K562 (cell line): Measurements from ENCODE around the gene NR2F2. TPM values are rescaled to one million over a fixed set of nuclear protein-coding genes. Genes with fewer than 3 reads are reported as not detected.
A peak's percentile ranks its signal among the peaks of the same experiment; 100 is the strongest.

Experiments used
- ATF7 ChIP-seq: fragments of 450-650 bp; IDR thresholded peaks from 2 replicates; pipeline ENCODE4 v1.7.1; 2014; ENCODE audit warnings: mild to moderate bottlenecking, moderate library complexity
- BRD4 ChIP-seq: fragments of 200-600 bp; sonication (generic); IDR thresholded peaks from 2 replicates; pipeline ENCODE4 v1.6.1; 2017; ENCODE audit warnings: inconsistent platforms
- CBX1 ChIP-seq: sonication (generic); IDR thresholded peaks from 2 replicates; pipeline ENCODE4 v1.6.1; 2016; ENCODE audit warnings: antibody characterized with exemption, low read depth, mild to moderate bottlenecking
- FOXJ3 ChIP-seq: sonication (generic); formaldehyde crosslinking; IDR thresholded peaks from 2 replicates; pipeline ENCODE4 v1.4.0; 2020; ENCODE audit warnings: mild to moderate bottlenecking, missing genetic modification reagents
- HNRNPL ChIP-seq: fragments of 200-400 bp; formaldehyde crosslinking; IDR thresholded peaks from 2 replicates; pipeline ENCODE4 v1.6.1; 2017; ENCODE audit warnings: low read depth, mild to moderate bottlenecking, low read length
- KLF6 ChIP-seq: fragments of 250-450 bp; sonication (Bioruptor Pico); IDR thresholded peaks from 2 replicates; pipeline ENCODE4 v1.4.0; 2020; ENCODE audit warnings: mild to moderate bottlenecking, moderate library complexity, borderline replicate concordance
- MAFK ChIP-seq: IDR thresholded peaks from 2 replicates; pipeline ENCODE4 v1.6.1; 2011; ENCODE audit warnings: low read length, improper control_type of control experiment
- NFATC3 ChIP-seq: fragments of 450-650 bp; IDR thresholded peaks from 2 replicates; pipeline ENCODE4 v1.6.1; 2017; ENCODE audit warnings: mild to moderate bottlenecking
- POLR2H ChIP-seq: IDR thresholded peaks from 2 replicates; pipeline ENCODE4 v1.6.1; 2016; ENCODE audit warnings: missing genetic modification characterization, low read depth, mild to moderate bottlenecking, control low read depth, missing compliant biosample characterization, moderate library complexity
- TARDBP ChIP-seq: fragments of 450-650 bp; IDR thresholded peaks from 2 replicates; pipeline ENCODE4 v1.6.1; 2016
- XRCC3 ChIP-seq: fragments of 450-650 bp; IDR thresholded peaks from 2 replicates; pipeline ENCODE4 v1.6.1; 2017; ENCODE audit warnings: mild to moderate bottlenecking, moderate library complexity
- ZNF347 ChIP-seq: fragments of 450-650 bp; formaldehyde crosslinking; IDR thresholded peaks from 2 replicates; pipeline ENCODE4 v1.4.0; 2020; ENCODE audit warnings: low read depth, mild to moderate bottlenecking, moderate library complexity
- ZNF561 ChIP-seq: fragments of 450-650 bp; formaldehyde crosslinking; conservative IDR thresholded peaks from 2 replicates; pipeline ENCODE4 v1.4.0; 2020; ENCODE audit warnings: mild to moderate bottlenecking, moderate library complexity
- ZNF583 ChIP-seq: fragments of 250-450 bp; sonication (Bioruptor Pico); IDR thresholded peaks from 2 replicates; pipeline ENCODE4 v1.4.0; 2020
- ZNF830 ChIP-seq: fragments of 250-450 bp; sonication (Bioruptor Pico); IDR thresholded peaks from 2 replicates; pipeline ENCODE4 v1.5.0; 2021; ENCODE audit warnings: mild to moderate bottlenecking
- polyA plus RNA-seq, 8 experiments: library from polyadenylated mRNA; depleted of rRNA in 4 of 8; stranded (reverse) in 5 of 8; unstranded in 3 of 8; fragments of >200 nt; fragmentation: Nextera tagmentation in 2 of 8; fragmentation: Illumina TruSeq in 1 of 8; extraction: Ambion mirVana in 2 of 8; extraction: Trizol in 1 of 8; gene quantifications; 2 replicates each; pipeline versions ENCODE4 v1.2.1 to v1.2.3, GENCODE V29; 2011 to 2014; ENCODE audit warnings: inconsistent platforms in 1 of 8, missing spikeins in 1 of 8
- total RNA-seq, 7 experiments: library from RNA; depleted of rRNA in 6 of 7; stranded (reverse); fragments of >200 nt in 6 of 7; fragmentation: Illumina TruSeq in 2 of 7; extraction: Trizol in 2 of 7; gene quantifications; 2 replicates each; pipeline versions ENCODE4 v1.2.1 to v1.2.3, GENCODE V29; 2011 to 2021; ENCODE audit warnings: low replicate concordance in 1 of 7
- TF ChIP-seq, protein P1 (sequence below): sonication (generic); formaldehyde crosslinking; IDR thresholded peaks from 2 replicates; pipeline ENCODE4 v1.8.1; 2022; ENCODE audit warnings: missing genetic modification reagents
- TF ChIP-seq, protein P2 (sequence below), 3 experiments: fragments of 200-800 bp in 1 of 3; fragments of 250-450 bp in 1 of 3; fragments of 450-650 bp in 1 of 3; sonication (Bioruptor Pico) in 1 of 3; sonication (Bioruptor generic) in 1 of 3; formaldehyde crosslinking in 1 of 3; IDR thresholded peaks; 2 replicates each; pipeline versions ENCODE4 v1.6.1 to v1.8.0; 2016 to 2022; ENCODE audit warnings: mild to moderate bottlenecking in 2 of 3, missing genetic modification characterization in 2 of 3, missing compliant biosample characterization in 1 of 3, moderate library complexity in 1 of 3
- TF ChIP-seq, protein P3 (sequence below): fragments of 250-450 bp; sonication (Bioruptor Pico); IDR thresholded peaks from 2 replicates; pipeline ENCODE4 v1.8.0; 2022; ENCODE audit warnings: inconsistent platforms
- TF ChIP-seq, protein P4 (sequence below): fragments of 250-450 bp; sonication (Bioruptor Pico); IDR thresholded peaks from 2 replicates; pipeline ENCODE4 v1.5.0; 2021; ENCODE audit warnings: mild to moderate bottlenecking, borderline replicate concordance

Gene NR2F2
- total and polyA plus RNA-seq, 9 of the 15 experiments (the other 6 are each of a cell fraction or from before 2014, with no cell fraction given): 6.0 to 51.8 (median 11.1) TPM

DNA sequence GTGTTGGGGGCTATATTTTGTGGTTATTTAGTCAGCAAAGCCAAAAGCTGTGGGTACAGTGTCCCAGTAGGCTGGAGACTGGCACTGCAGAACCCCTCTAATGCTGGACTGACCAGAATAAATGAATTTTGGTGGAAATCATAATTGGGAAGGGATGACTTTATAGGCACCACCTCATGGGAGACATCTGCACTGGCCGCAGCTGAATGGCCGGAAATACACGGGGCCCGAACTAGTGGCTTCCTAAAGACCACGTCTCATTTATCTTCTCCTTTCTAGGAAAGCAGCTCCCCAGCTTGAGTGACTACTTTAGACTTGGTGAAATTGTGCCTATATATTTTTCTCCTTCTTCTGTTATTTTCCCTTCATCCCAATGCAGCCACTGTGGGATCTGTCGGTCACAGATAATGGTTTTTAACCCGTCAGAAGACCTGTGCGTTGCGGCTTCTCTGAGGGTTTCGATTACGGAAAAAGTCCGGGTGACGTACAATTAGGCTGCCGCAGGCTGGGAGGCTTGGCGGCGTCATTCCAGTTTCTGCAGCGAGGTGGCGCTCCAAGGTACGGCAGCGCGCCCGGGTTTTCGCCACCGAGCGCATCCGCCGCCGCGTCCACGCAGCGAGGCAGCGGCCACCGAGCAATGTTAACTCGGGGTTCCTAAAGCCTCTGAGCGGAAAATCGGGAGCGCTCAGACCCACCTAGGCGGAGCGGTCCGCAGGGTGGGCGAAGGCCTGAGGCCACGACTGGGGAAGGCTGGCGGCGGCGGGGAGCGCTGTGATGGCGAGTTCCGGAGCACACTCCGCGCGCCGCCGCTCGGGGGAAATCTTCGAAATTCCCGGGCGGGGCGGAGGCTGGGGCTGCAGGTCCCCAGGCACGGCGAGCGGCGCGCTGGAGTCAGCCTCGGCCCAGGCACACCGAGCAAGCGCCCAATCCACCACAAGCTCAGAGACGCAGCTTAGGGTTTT is 26.3 kb downstream of the NR2F2 start (continued):
- TF ChIP-seq KLF6 (CRISPR knock-in tag): no peak
- TF ChIP-seq HNRNPL: no peak
- TF ChIP-seq, protein P1, sequence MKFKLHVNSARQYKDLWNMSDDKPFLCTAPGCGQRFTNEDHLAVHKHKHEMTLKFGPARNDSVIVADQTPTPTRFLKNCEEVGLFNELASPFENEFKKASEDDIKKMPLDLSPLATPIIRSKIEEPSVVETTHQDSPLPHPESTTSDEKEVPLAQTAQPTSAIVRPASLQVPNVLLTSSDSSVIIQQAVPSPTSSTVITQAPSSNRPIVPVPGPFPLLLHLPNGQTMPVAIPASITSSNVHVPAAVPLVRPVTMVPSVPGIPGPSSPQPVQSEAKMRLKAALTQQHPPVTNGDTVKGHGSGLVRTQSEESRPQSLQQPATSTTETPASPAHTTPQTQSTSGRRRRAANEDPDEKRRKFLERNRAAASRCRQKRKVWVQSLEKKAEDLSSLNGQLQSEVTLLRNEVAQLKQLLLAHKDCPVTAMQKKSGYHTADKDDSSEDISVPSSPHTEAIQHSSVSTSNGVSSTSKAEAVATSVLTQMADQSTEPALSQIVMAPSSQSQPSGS (CRISPR knock-in tag): no peak
- TF ChIP-seq, protein P2, sequence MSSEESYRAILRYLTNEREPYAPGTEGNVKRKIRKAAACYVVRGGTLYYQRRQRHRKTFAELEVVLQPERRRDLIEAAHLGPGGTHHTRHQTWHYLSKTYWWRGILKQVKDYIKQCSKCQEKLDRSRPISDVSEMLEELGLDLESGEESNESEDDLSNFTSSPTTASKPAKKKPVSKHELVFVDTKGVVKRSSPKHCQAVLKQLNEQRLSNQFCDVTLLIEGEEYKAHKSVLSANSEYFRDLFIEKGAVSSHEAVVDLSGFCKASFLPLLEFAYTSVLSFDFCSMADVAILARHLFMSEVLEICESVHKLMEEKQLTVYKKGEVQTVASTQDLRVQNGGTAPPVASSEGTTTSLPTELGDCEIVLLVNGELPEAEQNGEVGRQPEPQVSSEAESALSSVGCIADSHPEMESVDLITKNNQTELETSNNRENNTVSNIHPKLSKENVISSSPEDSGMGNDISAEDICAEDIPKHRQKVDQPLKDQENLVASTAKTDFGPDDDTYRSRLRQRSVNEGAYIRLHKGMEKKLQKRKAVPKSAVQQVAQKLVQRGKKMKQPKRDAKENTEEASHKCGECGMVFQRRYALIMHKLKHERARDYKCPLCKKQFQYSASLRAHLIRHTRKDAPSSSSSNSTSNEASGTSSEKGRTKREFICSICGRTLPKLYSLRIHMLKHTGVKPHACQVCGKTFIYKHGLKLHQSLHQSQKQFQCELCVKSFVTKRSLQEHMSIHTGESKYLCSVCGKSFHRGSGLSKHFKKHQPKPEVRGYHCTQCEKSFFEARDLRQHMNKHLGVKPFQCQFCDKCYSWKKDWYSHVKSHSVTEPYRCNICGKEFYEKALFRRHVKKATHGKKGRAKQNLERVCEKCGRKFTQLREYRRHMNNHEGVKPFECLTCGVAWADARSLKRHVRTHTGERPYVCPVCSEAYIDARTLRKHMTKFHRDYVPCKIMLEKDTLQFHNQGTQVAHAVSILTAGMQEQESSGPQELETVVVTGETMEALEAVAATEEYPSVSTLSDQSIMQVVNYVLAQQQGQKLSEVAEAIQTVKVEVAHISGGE (CRISPR knock-in tag; IDR thresholded peaks at IDR 0.05): peak in 1 of 3 experiments; percentile 16; a peak in 1 of 6 replicates
- TF ChIP-seq CBX1: 0 out of 2 replicates have a peak, but pooled peaks have one; percentile 5
- TF ChIP-seq, protein P3, sequence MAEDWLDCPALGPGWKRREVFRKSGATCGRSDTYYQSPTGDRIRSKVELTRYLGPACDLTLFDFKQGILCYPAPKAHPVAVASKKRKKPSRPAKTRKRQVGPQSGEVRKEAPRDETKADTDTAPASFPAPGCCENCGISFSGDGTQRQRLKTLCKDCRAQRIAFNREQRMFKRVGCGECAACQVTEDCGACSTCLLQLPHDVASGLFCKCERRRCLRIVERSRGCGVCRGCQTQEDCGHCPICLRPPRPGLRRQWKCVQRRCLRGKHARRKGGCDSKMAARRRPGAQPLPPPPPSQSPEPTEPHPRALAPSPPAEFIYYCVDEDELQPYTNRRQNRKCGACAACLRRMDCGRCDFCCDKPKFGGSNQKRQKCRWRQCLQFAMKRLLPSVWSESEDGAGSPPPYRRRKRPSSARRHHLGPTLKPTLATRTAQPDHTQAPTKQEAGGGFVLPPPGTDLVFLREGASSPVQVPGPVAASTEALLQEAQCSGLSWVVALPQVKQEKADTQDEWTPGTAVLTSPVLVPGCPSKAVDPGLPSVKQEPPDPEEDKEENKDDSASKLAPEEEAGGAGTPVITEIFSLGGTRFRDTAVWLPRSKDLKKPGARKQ (CRISPR knock-in tag): no peak
- TF ChIP-seq BRD4: no peak; the same call in 1 of the 2 replicates
- TF ChIP-seq ZNF347 (CRISPR knock-in tag): no peak
- no peak for TF ChIP-seq MAFK
- TF ChIP-seq, protein P4, sequence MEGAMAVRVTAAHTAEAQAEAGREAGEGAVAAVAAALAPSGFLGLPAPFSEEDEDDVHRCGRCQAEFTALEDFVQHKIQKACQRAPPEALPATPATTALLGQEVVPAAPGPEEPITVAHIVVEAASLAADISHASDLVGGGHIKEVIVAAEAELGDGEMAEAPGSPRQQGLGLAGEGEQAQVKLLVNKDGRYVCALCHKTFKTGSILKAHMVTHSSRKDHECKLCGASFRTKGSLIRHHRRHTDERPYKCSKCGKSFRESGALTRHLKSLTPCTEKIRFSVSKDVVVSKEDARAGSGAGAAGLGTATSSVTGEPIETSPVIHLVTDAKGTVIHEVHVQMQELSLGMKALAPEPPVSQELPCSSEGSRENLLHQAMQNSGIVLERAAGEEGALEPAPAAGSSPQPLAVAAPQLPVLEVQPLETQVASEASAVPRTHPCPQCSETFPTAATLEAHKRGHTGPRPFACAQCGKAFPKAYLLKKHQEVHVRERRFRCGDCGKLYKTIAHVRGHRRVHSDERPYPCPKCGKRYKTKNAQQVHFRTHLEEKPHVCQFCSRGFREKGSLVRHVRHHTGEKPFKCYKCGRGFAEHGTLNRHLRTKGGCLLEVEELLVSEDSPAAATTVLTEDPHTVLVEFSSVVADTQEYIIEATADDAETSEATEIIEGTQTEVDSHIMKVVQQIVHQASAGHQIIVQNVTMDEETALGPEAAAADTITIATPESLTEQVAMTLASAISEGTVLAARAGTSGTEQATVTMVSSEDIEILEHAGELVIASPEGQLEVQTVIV (CRISPR knock-in tag): no peak
- TF ChIP-seq FOXJ3 (CRISPR knock-in tag): no peak
- peak; percentile 83 for TF ChIP-seq ATF7
- TF ChIP-seq NFATC3: no peak
- no peak for TF ChIP-seq ZNF583 (CRISPR knock-in tag)
- no peak for TF ChIP-seq XRCC3
- peak; percentile 90 for TF ChIP-seq TARDBP
- no peak for TF ChIP-seq ZNF830 (CRISPR knock-in tag)
- peak; percentile 47 for TF ChIP-seq POLR2H
- no peak for TF ChIP-seq ZNF561
